Right hindlimb (tissue), 1 donor: ENCODE measurements around the gene EFNA5.

ENCODE experiments used
- DNase-seq: peaks from one replicate; pipeline ENCODE4 v3.0.0-alpha.2; 2018

EFNA5 gene

GRCh38 chr5:107542428-107542827, 128.3 kb downstream of the EFNA5 start:
- no peak for DNase-seq

DNA sequence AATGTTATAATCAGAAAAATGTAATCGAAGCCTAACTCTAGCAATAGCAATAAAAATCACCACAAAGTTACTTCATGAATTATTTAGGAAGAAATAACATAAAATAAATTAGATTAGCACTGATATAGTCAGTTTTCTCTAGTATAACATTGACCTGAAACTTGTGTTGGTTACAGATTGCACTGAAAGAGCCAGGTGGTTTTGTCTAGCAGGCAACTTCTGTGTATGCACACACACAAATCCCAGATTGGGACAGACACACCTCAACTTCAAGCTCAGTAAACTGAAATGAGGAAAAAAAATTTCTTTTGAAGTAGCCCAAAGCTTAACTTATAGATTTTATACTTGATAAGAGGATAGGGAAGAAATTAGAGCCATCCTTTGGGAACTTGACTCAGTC, 129.3 kb downstream of the EFNA5 start:
- no peak for DNase-seq

DNA sequence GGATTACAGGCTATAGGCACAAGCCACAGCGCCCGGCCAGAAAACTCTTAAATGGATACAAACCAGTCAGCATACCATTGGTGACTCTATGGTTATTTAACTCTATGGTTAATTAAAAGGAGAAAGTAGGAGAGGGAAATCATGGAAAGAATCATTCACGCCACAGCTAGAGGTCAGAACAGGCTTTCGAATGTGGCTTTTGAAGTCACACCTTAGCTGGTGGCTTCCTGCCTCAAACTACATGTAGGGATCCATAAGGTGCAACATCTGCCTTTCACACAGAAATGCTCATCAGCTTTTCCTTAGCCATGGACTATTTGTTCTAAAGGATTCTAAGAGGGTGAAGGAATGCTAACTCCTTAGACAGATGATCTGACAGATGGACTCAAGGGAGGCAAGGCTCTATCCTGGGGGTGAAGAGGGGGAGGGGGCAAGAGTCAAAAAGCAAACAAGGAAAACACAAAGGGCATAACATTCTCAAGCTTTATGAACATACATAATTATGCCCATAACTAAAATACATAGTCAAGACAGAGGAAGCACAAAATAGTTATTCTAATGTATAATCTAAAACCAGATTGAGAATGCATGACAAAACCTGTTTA, 130.9 kb downstream of the EFNA5 start:
- DNase-seq: no peak

GRCh38 chr5:107538805-107539445, 131.8 kb downstream of the EFNA5 start:
- peak; percentile 37 for DNase-seq

- no peak for DNase-seq
Measured at GRCh38 chr5:107538331-107538730, 132.4 kb downstream of the EFNA5 start.

DNA sequence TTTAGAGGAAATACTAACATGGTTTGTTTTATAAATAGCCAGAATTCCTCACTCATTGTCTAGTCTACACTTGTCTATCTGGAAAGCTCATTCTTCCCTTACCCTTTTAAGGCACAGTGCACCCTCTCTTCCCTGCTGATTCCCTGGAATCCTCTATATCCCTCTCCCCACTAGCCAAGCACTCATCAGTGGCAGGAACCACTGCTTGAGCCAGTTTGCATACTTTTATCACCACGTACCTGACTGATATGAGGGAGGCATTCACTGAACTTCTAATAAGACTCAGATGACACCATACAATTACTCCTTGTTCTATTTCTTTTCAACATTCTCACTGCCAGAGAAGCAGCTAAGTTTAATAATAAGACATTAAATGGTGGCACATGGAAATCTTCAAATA, 134.9 kb downstream of the EFNA5 start:
- DNase-seq: no peak

- DNase-seq: no peak
Measured at GRCh38 chr5:107533910-107534876, 136.5 kb downstream of the EFNA5 start.

GRCh38 chr5:107532916-107533315, 137.8 kb downstream of the EFNA5 start:
- DNase-seq: no peak

DNA sequence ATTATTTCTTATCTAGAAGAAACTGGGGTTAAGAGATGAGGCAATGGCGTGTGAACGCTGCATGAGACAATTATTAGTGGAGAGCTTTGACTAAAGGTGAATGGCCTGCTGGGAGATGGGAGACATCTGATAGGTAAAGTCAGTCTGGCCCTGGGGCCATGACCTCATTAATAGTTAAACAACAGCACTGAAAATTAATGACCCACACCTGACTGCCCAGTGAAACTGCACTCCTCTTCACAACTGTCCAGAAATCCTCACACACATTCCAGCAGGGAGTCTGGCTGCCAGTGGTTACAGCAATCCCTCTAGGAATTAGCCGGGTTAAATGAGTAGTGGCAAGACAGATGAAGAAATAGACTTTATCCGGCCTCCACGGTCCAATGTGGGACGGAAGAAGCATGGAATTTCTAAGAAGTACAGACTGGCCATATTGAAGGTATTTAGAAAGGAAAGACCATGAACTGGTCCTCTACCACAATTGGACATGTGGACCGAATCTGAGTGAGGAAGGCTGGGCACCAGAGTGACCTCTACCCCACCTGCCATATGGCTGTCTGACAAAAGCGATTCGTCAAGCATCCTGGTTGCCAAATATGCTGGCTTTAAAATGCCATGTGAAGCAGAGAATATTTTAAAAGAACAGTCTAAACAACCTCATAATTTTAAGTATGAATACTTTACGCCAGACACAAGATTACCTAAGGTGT, 138.4 kb downstream of the EFNA5 start:
- no peak for DNase-seq

GRCh38 chr5:107531308-107531707, 139.4 kb downstream of the EFNA5 start:
- DNase-seq: no peak

- DNase-seq: no peak
Measured at GRCh38 chr5:107529618-107530017, 141.1 kb downstream of the EFNA5 start.

DNA sequence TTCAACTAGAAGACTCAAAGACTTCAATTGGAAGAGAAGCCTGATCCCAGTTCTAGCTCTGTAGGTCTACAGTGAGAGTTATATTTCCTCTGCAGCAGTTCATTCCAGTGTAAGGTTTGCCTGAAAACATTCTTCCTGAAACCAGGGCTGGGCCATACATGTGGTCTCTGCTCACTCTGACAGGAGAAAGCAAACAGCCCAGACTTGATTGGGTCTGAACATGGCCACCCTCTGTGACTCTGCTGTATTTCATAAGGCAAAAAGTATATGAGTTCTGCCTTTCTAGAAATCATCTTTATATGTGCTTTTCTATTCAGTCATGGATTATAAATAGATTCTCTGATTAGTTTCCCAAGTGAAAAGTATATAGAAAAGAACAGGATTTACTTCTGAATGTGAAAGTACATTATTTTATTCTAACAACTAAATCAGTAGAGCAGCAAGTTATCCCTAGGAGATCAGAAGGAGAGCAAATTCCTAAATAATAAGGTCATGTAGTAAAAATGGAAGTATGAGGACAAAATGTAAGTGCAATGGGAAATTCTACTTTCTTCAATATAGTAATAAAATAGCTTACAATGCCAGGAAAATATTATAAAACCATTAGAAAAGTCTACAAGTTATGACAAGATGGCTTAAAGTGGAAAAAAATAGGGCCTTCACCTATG, 144.3 kb downstream of the EFNA5 start:
- DNase-seq: no peak

GRCh38 chr5:107524111-107524510, 146.6 kb downstream of the EFNA5 start:
- no peak for DNase-seq

- no peak for DNase-seq
Measured at GRCh38 chr5:107523029-107523680, 147.6 kb downstream of the EFNA5 start.

GRCh38 chr5:107522456-107522855, 148.3 kb downstream of the EFNA5 start:
- DNase-seq: no peak

GRCh38 chr5:107519900-107520354, 150.8 kb downstream of the EFNA5 start:
- DNase-seq: no peak

DNA sequence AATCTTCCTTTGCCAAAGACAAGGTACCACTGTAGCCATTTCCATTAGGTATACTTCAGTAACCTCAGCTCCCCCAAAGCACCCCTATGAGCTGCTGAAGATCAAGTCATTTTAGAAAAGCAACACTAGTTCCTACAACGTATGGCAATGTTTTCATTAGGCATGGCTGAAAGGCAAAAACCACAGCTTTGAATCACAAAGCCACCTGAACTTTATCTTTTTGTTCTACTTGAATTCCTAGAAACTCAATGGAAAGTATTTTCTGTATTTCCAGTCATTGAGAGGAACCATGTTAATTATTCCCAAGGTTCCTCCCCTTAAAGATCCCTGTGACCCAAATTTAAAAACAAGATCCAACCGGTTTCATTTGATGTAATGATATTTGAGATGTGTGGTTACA, 152.1 kb downstream of the EFNA5 start:
- no peak for DNase-seq

DNA sequence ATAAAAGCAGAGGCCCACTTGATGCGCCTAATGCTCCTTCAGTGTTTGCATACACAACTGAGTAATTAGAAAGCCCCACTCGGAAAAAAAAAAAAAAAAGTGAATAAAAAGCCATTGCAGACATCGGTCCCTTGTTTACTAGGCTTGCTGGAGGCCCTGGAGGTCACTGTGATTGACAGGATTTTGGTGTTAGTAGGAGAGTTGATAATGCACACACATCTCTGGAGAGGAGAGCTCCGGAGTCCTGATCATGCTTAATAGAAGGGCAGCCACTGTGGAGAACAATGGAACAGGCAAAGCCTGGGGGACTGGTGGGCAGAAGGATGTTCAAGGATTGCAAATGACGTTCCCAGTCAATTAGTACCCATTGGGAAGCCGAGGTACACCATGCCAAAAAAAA, 152.5 kb downstream of the EFNA5 start:
- DNase-seq: no peak

DNA sequence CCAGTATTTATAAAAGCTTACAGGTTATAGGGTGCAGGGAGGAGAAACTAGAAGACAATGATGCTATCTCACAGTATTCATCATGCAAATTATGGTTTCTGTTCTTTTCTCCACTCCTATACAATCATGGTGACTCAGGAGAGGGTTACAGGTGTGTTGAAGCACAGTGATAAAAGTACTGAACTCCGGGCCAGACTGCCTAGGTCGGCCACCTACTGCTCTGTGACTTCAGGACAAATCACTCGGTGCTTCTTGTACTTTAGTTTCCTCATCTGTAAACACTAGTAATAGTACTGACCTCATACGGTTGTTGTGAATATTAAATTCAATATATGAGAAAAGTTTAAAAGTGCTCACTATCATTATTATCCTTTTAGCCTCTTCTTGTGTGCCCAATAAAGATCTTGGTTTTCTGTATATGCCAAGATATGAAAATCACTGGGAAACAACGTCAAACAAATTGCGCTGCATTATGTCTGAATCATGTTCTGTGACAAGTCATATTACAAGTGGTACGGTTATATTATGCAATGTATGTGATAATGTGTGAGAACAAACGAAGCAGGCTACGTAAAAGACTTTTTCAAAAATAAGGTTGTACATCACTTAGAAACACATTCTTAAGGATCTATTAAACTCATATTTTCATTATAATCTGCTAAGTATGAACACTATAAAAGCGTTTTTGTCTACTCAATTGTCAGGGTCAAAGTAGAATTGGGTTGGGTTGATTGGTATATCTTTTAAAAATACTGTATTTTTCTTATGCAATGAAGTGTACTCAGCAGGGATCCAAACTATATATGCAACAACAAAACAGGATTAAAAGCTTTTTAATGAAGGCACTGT, 153.3 kb downstream of the EFNA5 start:
- no peak for DNase-seq

DNA sequence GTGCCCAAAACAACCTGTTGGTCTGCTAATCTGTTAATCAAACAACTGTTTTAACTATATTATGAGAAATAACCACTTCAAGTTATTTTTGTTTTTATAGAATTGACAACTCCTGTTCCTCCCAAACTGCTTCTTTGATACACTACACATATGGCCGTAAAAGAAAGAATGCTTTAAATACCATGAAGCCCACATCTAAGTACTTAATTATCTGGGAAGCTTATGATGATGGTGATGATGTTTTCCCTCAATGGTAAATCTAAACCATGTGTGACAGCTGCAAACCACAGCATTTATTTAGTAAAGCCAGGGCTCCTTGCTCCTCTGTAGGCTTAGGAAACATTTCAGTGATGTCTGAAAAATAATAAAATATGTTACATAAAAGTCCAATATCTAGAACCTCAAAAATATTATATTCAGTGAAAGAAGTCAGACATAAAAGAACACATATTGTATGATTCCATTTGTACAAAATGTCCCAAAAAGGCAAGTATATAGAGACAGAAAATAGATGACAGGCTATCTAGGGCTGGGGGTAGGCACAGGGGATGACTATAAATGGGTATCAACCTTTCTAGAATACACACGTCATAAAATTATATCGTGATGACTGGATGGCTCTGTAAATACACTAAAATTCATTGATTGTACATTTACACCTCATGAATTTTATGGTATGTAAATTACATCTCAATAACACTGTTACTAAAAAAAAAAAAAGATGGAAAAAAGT, 154.1 kb downstream of the EFNA5 start:
- DNase-seq: no peak
